Measurements from ENCODE around the gene GZMM.

GZMM gene

DNA sequence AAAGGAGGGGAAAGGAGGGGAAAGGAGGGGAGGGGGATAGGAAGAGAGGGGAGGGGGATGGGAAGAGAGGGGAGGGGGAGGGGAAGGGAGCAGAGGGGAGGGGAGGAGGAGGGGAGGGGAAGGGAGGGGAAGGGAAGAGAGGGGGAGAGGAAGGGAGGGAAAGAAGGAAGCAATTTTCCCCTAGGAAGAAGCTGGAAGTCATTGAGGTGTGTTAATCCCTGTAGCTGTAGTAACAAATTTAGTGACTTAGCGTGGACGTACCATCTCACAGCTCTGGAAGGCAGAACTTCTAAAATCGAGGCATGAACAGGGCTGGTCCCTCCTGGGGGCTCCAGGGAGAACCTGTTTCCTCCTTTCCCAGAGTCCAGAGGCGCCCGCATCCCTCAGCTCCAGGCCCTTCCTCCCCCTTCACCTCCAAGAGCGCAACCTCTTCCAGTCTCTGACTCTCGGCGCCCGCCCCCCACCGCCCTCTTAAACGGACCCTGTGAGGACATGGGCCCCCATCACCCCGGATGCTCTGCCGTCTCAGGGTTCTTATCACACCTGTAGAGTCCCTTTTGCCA lies 17.9 kb upstream of the GZMM start:
- Histone ChIP-seq H3K27ac (ENCODE audit: low read depth, low read length, severe bottlenecking) (no peak overlapping the region), H3K4me3 (ENCODE audit: extremely low read depth, insufficient read depth, low read length, poor library complexity, severe bottlenecking) (no peak overlapping the region), H3K36me3 (ENCODE audit: control insufficient read depth, insufficient read depth, low read length) (peaks cover 3% of the 10 kb centered on the region), H3K4me1 (ENCODE audit: control insufficient read depth, insufficient read depth, low read length, poor library complexity, severe bottlenecking) (no peaks in the 10 kb centered on the region), H3K9me3 (ENCODE audit: control insufficient read depth, low read length) (no peaks in the 10 kb centered on the region)
- 65 to 71% methylated on average over 12 of the region's 13 CpGs for WGBS, 2 experiments (ENCODE audit: insufficient coverage in 2 of 2)

DNA sequence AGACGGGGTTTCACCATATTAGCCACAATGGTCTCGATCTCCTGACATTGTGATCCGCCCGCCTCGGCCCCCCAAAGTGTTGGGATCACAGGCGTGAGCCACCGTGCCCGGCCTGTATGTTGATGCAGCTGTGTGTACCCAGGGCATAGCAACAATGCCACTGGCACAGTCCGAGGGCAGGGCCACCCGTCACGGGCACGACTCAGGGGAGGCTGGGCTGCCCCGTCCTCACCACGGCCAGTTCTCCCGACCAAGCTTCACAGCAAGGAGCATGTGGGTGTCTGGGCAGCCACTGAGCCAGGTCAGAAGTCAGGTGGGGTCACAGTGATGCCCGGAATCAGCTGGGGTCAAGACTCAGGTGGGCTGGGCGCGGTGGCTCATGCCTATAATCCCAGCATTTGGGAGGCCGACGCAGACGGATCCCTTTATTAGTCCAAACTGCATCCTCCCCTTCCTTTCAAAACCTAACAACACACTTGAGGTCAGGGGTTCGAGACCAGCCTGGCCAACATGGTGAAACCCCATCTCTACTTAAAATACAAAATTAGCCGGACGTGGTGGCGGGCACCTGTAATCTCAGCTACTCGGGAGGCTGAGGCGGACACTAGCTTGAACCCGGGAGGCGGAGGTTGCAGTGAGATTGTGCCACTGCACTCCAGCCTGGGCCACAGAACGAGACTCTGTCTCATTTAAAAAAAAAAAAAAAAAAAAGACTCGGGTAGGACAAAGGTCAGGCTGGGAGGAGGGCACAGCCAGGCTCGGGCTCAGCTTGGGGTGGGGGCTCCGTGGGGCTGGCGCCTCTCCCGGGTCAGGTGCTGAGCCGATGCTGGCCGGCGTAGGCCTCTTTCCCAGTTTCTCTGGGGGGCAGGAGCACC lies 13.5 kb upstream of the GZMM start:
- H3K27ac ChIP-seq (ENCODE audit: low read depth, low read length, severe bottlenecking), result peak overlapping the region; percentile 86
- no peaks in the 10 kb centered on the region for H3K9me3 ChIP-seq (ENCODE audit: control insufficient read depth, low read length)
- WGBS, 2 experiments (ENCODE audit: insufficient coverage in 2 of 2), result 74 to 78% methylated on average over 29 to 37 of the region's 38 CpGs
- peaks cover 11% of the 10 kb centered on the region for H3K4me1 ChIP-seq (ENCODE audit: control insufficient read depth, insufficient read depth, low read length, poor library complexity, severe bottlenecking)
- peak overlapping the region; percentile 68 for H3K4me3 ChIP-seq (ENCODE audit: extremely low read depth, insufficient read depth, low read length, poor library complexity, severe bottlenecking)
- H3K36me3 ChIP-seq (ENCODE audit: control insufficient read depth, insufficient read depth, low read length), result peaks cover 19% of the 10 kb centered on the region

DNA sequence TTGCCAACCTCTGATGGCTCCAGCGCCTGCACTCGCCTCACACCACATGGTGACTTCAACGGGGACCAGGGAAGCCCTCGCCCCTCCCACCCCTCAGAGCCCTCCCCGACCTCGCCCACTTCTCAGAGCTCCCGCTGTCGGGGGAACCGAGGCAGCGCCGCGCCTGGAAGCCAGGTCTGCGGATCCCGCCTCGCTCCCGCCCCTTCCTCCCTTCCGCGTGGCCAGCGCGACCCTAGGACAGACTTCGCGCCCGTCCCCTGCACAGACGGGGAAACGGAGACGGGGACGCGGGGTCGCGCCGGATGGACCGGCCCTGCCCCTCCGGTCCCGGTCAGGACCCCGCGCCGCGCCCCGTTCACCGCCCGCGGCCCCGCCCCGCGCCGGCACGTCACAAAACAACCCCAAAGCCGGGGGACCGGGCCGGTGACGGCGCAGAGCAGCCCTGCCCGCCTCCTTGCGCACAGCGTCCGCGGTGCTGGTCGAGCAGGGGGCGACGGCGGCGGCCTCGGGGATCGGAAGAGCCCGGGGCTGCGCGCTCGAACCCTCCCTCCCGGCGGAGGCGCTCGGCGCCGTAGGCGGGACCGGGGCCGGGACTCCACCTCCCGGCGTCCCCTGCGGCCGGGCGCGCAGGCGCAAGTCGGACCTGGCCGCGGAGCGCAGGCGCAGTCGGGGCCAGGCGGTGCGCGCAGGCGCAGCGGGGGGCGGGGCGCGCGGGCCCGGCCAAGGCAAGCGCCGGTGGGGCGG lies 12.7 kb upstream of the GZMM start:
- 0% methylated on average over 49 to 81 of the region's 103 CpGs for WGBS, 2 experiments (ENCODE audit: insufficient coverage in 2 of 2)
- no peaks in the 10 kb centered on the region for H3K9me3 ChIP-seq (ENCODE audit: control insufficient read depth, low read length)
- peaks cover 27% of the 10 kb centered on the region for H3K36me3 ChIP-seq (ENCODE audit: control insufficient read depth, insufficient read depth, low read length)
- peak overlapping the region; percentile 86 for H3K27ac ChIP-seq (ENCODE audit: low read depth, low read length, severe bottlenecking)
- H3K4me3 ChIP-seq (ENCODE audit: extremely low read depth, insufficient read depth, low read length, poor library complexity, severe bottlenecking), result peak overlapping the region; percentile 68
- peaks cover 11% of the 10 kb centered on the region for H3K4me1 ChIP-seq (ENCODE audit: control insufficient read depth, insufficient read depth, low read length, poor library complexity, severe bottlenecking)

DNA sequence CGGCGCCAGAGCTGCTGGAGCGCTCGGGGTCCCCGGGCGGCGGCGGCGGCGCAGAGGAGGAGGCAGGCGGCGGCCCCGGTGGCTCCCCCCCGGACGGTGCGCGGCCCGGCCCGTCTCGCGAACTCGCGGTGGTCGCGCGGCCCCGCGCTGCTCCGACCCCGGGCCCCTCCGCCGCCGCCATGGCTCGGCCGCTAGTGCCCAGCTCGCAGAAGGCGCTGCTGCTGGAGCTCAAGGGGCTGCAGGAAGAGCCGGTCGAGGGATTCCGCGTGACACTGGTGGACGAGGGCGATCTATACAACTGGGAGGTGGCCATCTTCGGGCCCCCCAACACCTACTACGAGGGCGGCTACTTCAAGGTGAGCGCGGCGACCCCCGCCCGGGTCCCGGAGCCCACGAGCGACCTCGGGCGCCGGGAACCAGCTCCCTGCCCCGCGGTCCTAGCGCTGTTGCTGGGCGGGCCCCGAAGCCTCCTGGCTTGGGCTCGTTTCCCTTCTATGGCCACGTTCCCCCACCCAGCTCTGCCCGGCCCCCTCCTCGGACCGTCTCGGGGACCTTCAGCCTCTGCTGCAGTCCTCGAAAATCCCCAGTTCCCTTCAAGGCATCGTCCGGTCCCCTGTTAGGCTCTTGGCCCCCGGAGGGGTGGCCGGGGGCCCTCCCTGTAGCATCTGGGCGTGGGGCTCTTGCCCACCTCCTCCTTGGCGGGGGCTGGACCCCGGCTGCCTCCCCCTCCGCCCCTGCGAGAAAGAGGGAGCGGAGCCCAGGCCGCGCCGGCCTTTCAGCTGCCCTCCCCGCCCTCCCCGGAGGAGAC lies 11.9 kb upstream of the GZMM start, which contains the start of gene CDC34:
TSS of gene CDC34 (plus strand) at position 8 of the 808 bp plus-strand sequence. CDS start at position 180, 172 bp downstream.
- peak within 1 kb of the TSS; percentile 98 for H3K4me3 ChIP-seq (ENCODE audit: extremely low read depth, insufficient read depth, low read length, poor library complexity, severe bottlenecking)
- H3K4me1 ChIP-seq (ENCODE audit: control insufficient read depth, insufficient read depth, low read length, poor library complexity, severe bottlenecking), result peaks cover 11% of the 10 kb centered on the region
- peaks cover 35% of the 10 kb centered on the region for H3K36me3 ChIP-seq (ENCODE audit: control insufficient read depth, insufficient read depth, low read length)
- H3K9me3 ChIP-seq (ENCODE audit: control insufficient read depth, low read length), result no peaks in the 10 kb centered on the region
- 0% methylated on average over 58 to 59 of the region's 84 CpGs for WGBS, 2 experiments (ENCODE audit: insufficient coverage in 2 of 2)
- H3K27ac ChIP-seq (ENCODE audit: low read depth, low read length, severe bottlenecking), result peak within 1 kb of the TSS; percentile 86

DNA sequence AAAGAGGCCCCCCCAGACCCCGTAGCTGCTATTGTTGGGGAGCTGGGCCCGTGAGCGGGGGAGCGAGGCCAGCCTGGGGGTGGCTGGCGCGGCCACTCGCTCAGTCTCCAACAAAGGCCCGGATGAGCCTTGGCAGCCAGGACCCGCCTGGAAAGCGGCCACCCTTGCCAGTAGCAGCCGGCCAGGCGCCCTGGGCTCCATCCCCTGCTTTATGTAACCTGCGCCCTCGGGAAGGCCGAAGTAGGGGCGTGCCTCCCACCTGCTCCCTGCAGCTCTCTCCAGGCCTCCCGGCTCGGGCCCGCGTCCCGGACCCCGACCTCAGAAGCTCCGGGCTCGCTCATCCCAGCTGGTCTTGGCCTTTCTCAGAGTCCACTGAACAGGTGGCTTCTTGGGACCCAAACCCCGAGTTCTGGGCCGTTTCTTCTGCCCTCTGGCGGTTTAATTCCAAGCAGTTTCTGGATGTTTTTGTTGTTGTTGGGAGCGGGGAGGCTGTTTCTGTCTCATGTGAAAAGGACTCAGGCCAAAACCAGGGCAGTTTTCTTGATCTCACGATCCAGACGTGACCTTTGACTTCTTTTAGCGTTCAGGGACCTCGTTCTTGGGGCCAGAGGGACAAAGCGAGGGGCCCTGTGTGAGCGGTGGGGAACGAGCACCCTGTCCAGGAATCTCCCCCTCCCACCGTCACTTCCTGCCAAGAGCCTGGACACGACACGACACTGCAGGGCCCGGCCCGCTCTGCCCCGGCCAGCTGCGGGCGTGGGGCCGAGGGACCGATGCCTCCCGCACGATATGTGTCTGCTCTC lies 11.1 kb upstream of the GZMM start:
- H3K36me3 ChIP-seq (ENCODE audit: control insufficient read depth, insufficient read depth, low read length), result peaks cover 39% of the 10 kb centered on the region
- peak overlapping the region; percentile 73 for H3K27ac ChIP-seq (ENCODE audit: low read depth, low read length, severe bottlenecking)
- peak overlapping the region; percentile 98 for H3K4me3 ChIP-seq (ENCODE audit: extremely low read depth, insufficient read depth, low read length, poor library complexity, severe bottlenecking)
- no peaks in the 10 kb centered on the region for H3K9me3 ChIP-seq (ENCODE audit: control insufficient read depth, low read length)
- H3K4me1 ChIP-seq (ENCODE audit: control insufficient read depth, insufficient read depth, low read length, poor library complexity, severe bottlenecking), result peaks cover 11% of the 10 kb centered on the region
- WGBS, 2 experiments (ENCODE audit: insufficient coverage in 2 of 2), result 4% methylated on average over 36 to 44 of the region's 47 CpGs

DNA sequence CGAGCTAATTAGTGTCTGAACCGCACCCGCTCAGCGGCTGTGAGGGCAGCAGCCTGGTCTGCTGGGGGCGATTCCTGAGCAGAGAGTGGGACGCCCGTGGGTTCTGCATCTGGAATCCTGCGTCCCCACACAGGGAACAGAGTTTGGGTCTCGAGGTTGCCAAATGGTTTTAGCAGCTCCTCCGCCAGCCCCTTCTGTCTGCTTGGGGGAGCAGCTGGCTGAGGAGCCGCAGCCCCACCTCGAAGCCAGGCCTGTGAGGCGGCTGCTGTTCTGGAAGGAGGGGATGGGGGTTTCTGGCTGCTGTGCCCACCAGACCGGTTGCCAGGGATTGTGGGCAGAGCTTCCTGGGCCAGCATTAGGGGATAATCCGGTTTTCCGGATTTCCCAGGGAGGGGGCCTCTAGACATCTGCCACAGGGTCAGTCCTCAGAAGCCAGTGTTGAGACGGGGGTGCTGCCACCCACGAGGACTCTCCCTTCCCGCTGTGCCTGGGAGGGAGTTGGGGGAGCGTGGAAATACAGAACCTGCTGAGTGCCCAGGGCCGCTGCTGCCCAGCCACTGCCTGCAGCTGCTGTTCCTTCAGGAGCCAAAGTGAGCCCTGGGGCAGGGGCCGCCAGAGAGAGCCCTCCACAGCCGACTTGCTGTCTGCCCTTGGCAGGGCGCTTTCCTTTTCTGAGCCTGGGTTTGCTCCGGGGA lies 10.3 kb upstream of the GZMM start:
- WGBS, 2 experiments (ENCODE audit: insufficient coverage in 2 of 2), result 70 to 82% methylated on average over 20 to 24 of the region's 25 CpGs
- Histone ChIP-seq H3K4me3 (ENCODE audit: extremely low read depth, insufficient read depth, low read length, poor library complexity, severe bottlenecking) (peak overlapping the region; percentile 98), H3K27ac (ENCODE audit: low read depth, low read length, severe bottlenecking) (peak overlapping the region; percentile 73), H3K9me3 (ENCODE audit: control insufficient read depth, low read length) (no peaks in the 10 kb centered on the region), H3K36me3 (ENCODE audit: control insufficient read depth, insufficient read depth, low read length) (peaks cover 47% of the 10 kb centered on the region), H3K4me1 (ENCODE audit: control insufficient read depth, insufficient read depth, low read length, poor library complexity, severe bottlenecking) (peaks cover 11% of the 10 kb centered on the region)

DNA sequence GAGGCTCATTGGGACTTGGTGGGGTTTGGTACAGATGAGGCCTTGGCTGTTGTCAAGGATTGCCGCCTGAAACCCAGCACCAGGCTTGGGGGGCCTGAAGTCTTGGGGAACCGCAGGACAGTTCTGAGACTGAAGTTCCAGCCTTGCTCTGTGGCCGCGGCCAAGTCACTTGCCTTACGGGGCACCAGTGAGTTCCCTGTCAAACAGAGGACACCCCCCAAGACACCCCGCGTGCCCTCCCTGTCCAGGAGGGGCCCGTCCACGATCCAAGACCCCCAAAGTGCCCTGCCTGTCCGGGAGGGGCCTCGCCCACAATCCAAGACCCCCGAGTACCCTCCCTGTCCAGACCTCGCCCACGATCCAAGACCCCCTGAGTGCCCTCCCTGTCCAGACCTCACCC lies 9.8 kb upstream of the GZMM start:
- Histone ChIP-seq H3K27ac (ENCODE audit: low read depth, low read length, severe bottlenecking) (no peak overlapping the region), H3K36me3 (ENCODE audit: control insufficient read depth, insufficient read depth, low read length) (peaks cover 52% of the 10 kb centered on the region), H3K4me1 (ENCODE audit: control insufficient read depth, insufficient read depth, low read length, poor library complexity, severe bottlenecking) (peaks cover 11% of the 10 kb centered on the region), H3K4me3 (ENCODE audit: extremely low read depth, insufficient read depth, low read length, poor library complexity, severe bottlenecking) (peak overlapping the region; percentile 98), H3K9me3 (ENCODE audit: control insufficient read depth, low read length) (no peaks in the 10 kb centered on the region)
- 95 to 100% methylated on average over 5 to 8 of the region's 14 CpGs for WGBS, 2 experiments (ENCODE audit: insufficient coverage in 2 of 2)

DNA sequence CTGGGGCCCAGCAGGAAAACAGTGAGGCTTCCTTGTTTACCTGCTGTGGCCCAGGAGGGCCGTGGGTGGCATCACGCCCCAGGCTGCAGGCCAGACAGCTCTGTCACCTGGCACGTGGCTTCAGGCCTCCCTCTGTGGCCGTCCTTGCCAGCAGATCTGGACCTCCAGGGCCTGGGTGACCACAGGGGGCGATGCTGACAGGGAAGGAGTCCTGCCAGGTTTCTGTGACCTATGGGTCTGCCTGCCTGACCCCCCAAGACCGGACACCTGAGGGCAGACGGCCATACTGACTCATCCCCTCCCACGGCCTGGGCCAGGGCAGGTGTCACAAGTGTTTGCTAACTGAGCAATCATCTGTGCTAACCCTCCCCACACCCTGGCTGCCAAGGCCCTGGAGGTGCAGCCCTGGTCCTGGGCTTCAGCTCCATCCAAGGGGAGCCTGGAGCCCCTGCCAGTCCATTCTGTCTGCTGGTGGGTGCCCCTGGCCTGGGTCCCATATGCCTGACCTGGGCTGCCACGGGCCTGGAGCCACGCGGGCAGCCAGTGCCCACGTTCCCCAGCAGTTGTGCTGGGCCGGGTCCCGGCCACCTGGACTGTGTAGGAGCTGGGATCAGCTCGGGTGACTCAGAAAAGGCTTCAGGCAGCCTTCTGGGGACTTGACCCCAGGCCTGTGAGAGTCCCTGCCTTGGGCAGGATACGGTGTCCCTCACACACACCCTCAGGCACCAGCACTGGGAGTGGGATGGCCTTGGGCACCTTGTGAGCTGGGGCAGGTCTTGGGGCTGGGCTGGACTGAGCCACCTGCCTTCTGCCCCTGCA lies 8.6 kb upstream of the GZMM start:
- H3K27ac ChIP-seq (ENCODE audit: low read depth, low read length, severe bottlenecking), result no peak overlapping the region
- H3K36me3 ChIP-seq (ENCODE audit: control insufficient read depth, insufficient read depth, low read length), result peaks cover 61% of the 10 kb centered on the region
- H3K4me1 ChIP-seq (ENCODE audit: control insufficient read depth, insufficient read depth, low read length, poor library complexity, severe bottlenecking), result peaks cover 11% of the 10 kb centered on the region
- WGBS, 2 experiments (ENCODE audit: insufficient coverage in 2 of 2), result 84 to 85% methylated on average over 12 to 16 of the region's 16 CpGs
- H3K9me3 ChIP-seq (ENCODE audit: control insufficient read depth, low read length), result no peaks in the 10 kb centered on the region
- H3K4me3 ChIP-seq (ENCODE audit: extremely low read depth, insufficient read depth, low read length, poor library complexity, severe bottlenecking), result no peak overlapping the region

Measured in mesodermal cell (in vitro differentiated cells).